Right atrium auricular region (tissue), 2 donors: ENCODE results near the gene DNTT. TPM values are rescaled to one million over a fixed set of nuclear protein-coding genes. Genes with fewer than 3 reads are reported as not detected.
A peak's percentile ranks its signal among the peaks of the same experiment; 100 is the strongest.

Source experiments
- DNase-seq: peaks from one replicate; pipeline ENCODE4 v3.0.0-alpha.2; 2019; ENCODE audit warnings: low spot score
- H3K27ac ChIP-seq, 2 donors: fragments of 200-600 bp; sonication (generic); 1 replicate in 1 of 2; 2 replicates in 1 of 2; pipeline ENCODE4 v1.5.1; 2016 to 2019
- H3K27me3 ChIP-seq, 2 donors: fragments of 200-600 bp; sonication (generic); one replicate each; pipeline versions ENCODE4 v1.5.1 to v1.6.0; 2017 to 2019
- H3K36me3 ChIP-seq: fragments of 200-600 bp; sonication (generic); one replicate; pipeline ENCODE4 v1.5.1; 2016
- H3K4me1 ChIP-seq, 2 donors: fragments of 200-600 bp; sonication (generic); one replicate each; pipeline versions ENCODE4 v1.5.1 to v1.6.0; 2017 to 2019
- H3K4me3 ChIP-seq, 2 donors: fragments of 200-600 bp; sonication (generic); 1 replicate in 1 of 2; 2 replicates in 1 of 2; pipeline ENCODE4 v1.5.1; 2017 to 2019; ENCODE audit warnings: mild to moderate bottlenecking in 1 of 2, moderate library complexity in 1 of 2
- H3K9me3 ChIP-seq, 2 donors: fragments of 200-600 bp; sonication (generic); one replicate each; pipeline ENCODE4 v1.5.1; 2019
- total RNA-seq, 2 donors: library from RNA; depleted of rRNA; stranded (reverse); fragments of >200 nt; gene quantifications; one replicate each; pipeline ENCODE4 v1.1.0, GENCODE V29; 2016
- TF ChIP-seq, protein P1 (sequence below), 2 donors: fragments of 200-600 bp; sonication (generic); IDR thresholded peaks; one replicate each; pipeline ENCODE4 v1.5.1; 2019; ENCODE audit warnings: antibody characterized with exemption in 2 of 2

The DNTT gene
- total RNA-seq, 2 donors from 2014 or later, result not detected

- no peak overlapping the region for H3K4me3 ChIP-seq
- TF ChIP-seq, protein P1, sequence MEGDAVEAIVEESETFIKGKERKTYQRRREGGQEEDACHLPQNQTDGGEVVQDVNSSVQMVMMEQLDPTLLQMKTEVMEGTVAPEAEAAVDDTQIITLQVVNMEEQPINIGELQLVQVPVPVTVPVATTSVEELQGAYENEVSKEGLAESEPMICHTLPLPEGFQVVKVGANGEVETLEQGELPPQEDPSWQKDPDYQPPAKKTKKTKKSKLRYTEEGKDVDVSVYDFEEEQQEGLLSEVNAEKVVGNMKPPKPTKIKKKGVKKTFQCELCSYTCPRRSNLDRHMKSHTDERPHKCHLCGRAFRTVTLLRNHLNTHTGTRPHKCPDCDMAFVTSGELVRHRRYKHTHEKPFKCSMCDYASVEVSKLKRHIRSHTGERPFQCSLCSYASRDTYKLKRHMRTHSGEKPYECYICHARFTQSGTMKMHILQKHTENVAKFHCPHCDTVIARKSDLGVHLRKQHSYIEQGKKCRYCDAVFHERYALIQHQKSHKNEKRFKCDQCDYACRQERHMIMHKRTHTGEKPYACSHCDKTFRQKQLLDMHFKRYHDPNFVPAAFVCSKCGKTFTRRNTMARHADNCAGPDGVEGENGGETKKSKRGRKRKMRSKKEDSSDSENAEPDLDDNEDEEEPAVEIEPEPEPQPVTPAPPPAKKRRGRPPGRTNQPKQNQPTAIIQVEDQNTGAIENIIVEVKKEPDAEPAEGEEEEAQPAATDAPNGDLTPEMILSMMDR (IDR thresholded peaks at IDR 0.05), result no peak
- H3K36me3 ChIP-seq, result no peaks in the 10 kb centered on the region
- peak overlapping the region in 1 of 2 donors; percentile 57 for H3K27ac ChIP-seq
- H3K9me3 ChIP-seq, result no peaks in the 10 kb centered on the region
- peaks cover 0 to 25% of the 10 kb centered on the region in 2 donors for H3K4me1 ChIP-seq
- no peak for DNase-seq
- no peaks in the 10 kb centered on the region for H3K27me3 ChIP-seq
Measured at GRCh38 chr10:96374004-96374403, 69.8 kb downstream of the DNTT start.

DNA sequence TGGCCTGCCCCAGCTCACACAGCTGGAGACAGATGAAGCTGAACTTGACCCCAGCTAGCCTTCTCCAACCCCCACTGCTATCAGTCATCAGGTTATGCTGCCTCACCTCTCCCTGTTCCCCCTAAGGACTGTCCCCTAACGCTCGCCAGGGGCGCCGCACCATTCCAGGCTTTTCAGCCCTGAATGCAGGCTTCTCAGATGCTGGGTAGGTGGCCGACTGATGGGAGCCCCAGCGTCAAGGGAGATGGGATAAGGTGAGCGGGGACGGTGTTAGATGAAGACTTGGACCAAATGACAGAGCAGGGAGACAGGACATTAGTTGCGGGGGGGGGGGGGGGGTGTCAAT is 70.4 kb downstream of the DNTT start:
- DNase-seq, result no peak
- Histone ChIP-seq H3K4me3 (peak overlapping the region in 1 of 2 donors; percentile 55), H3K36me3 (no peaks in the 10 kb centered on the region), H3K4me1 (peaks cover 0 to 25% of the 10 kb centered on the region in 2 donors), H3K27ac (peak overlapping the region; percentile 55 to 57), H3K9me3 (no peaks in the 10 kb centered on the region), H3K27me3 (no peaks in the 10 kb centered on the region)
- TF ChIP-seq, protein P1 (IDR thresholded peaks at IDR 0.05), result no peak

DNA sequence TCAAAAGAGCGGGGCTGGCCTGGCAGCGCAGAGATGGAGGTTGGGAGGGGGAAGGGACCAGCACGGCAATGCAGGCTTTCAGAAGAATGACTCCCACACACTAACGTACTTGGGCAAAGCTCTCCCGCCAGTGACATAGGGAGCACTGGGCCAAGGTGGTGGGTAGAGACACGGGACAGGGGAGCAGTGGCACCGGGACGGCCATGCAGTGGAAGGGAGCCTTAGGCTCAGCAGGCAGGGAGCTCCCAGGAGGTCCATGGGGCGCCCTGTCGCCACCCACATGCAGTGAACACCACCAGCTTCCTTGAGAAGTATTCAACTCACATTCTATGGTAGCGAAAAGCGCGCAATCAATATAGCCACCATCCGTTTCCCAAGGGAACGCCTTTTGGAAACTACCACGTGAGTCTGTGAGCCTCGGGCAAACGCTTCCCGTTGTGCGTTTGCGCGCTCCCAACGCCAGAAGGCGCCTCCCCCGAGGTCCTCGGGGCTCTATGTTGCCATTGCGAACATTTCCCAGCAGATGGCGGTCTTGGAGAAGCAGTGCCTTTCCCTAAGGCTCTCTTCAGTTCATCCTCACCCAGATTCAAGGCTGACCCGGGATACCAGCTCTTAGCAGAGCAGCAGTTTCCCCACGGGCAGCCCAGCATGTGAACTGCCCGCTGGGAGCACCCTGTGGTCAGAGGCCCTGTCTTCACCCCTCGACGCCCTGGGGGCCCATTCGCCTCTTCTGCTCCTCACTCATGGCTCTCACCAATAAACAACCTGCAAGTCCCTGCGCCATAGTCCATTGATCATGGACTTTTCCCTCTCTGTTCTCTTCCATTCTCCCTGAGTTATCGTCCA is 71.0 kb downstream of the DNTT start:
- peak overlapping the region; percentile 33 to 55 for H3K4me3 ChIP-seq
- TF ChIP-seq, protein P1 (IDR thresholded peaks at IDR 0.05), result peak; percentile 97 to 98
- H3K9me3 ChIP-seq, result no peaks in the 10 kb centered on the region
- peak; percentile 88 for DNase-seq
- peak overlapping the region; percentile 55 to 57 for H3K27ac ChIP-seq
- no peaks in the 10 kb centered on the region for H3K27me3 ChIP-seq
- H3K4me1 ChIP-seq, result peaks cover 0 to 25% of the 10 kb centered on the region in 2 donors
- no peaks in the 10 kb centered on the region for H3K36me3 ChIP-seq

- no peak overlapping the region for H3K27ac ChIP-seq
- H3K36me3 ChIP-seq, result no peaks in the 10 kb centered on the region
- H3K4me1 ChIP-seq, result peaks cover 0 to 25% of the 10 kb centered on the region in 2 donors
- no peaks in the 10 kb centered on the region for H3K27me3 ChIP-seq
- TF ChIP-seq, protein P1 (IDR thresholded peaks at IDR 0.05), result no peak
- H3K4me3 ChIP-seq, result no peak overlapping the region
- no peaks in the 10 kb centered on the region for H3K9me3 ChIP-seq
- DNase-seq, result no peak
Measured at GRCh38 chr10:96376483-96376882, 72.2 kb downstream of the DNTT start.

GRCh38 chr10:96377816-96378294 is 73.6 kb downstream of the DNTT start:
- H3K4me1 ChIP-seq, result peaks cover 0 to 25% of the 10 kb centered on the region in 2 donors
- TF ChIP-seq, protein P1 (IDR thresholded peaks at IDR 0.05), result no peak
- no peaks in the 10 kb centered on the region for H3K36me3 ChIP-seq
- H3K27ac ChIP-seq, result no peak overlapping the region
- no peak overlapping the region for H3K4me3 ChIP-seq
- H3K9me3 ChIP-seq, result no peaks in the 10 kb centered on the region
- DNase-seq, result peak; percentile 61
- H3K27me3 ChIP-seq, result no peaks in the 10 kb centered on the region
